Measurements from ENCODE around the gene NFE2L1. TPM values are rescaled to one million over a fixed set of nuclear protein-coding genes. Genes with fewer than 3 reads are reported as not detected.
A peak's percentile ranks its signal among the peaks of the same experiment; 100 is the strongest.

The NFE2L1 gene
- total RNA-seq, 1 experiment from 2014 or later: 135 TPM

GRCh38 chr17:48046296-48046695 lies 1.9 kb upstream of the NFE2L1 start:
- no peak overlapping the region for H3K9ac ChIP-seq (ENCODE audit: low read length)
- intact Hi-C loops (cut with micrococcal nuclease): no loop called here
- H3K4me3 ChIP-seq (replicated peaks in 1 of 2; ENCODE audit: low read depth in 1 of 2, low read length in 2 of 2): no peak overlapping the region
- ATAC-seq: no peak
- H3K9me3 ChIP-seq (ENCODE audit: control insufficient read depth in 1 of 2, insufficient read depth in 1 of 2, low read depth in 1 of 2, low read length in 2 of 2): no peaks in the 10 kb centered on the region
- TF ChIP-seq CEBPB (IDR thresholded peaks at IDR 0.05; ENCODE audit: low read depth): no peak
- no peak for TF ChIP-seq ELF1 (IDR thresholded peaks at IDR 0.05; ENCODE audit: borderline replicate concordance, low read depth)
- no peak for TF ChIP-seq SRF (IDR thresholded peaks at IDR 0.05; ENCODE audit: low read depth)
- TF ChIP-seq ZNF274 (IDR thresholded peaks at IDR 0.05; ENCODE audit: low read depth, low read length): no peak
- TF ChIP-seq POLR2A (IDR thresholded peaks at IDR 0.05; ENCODE audit: borderline replicate concordance, extremely low read depth, insufficient read depth, insufficient read length): no peak
- no peak for TF ChIP-seq MAX (IDR thresholded peaks at IDR 0.05)
- TF ChIP-seq POLR2AphosphoS5 (IDR thresholded peaks at IDR 0.05; ENCODE audit: low read depth, low read length): no peak
- TF ChIP-seq EGR1 (IDR thresholded peaks at IDR 0.05; ENCODE audit: low read depth): no peak
- TF ChIP-seq, protein P1, sequence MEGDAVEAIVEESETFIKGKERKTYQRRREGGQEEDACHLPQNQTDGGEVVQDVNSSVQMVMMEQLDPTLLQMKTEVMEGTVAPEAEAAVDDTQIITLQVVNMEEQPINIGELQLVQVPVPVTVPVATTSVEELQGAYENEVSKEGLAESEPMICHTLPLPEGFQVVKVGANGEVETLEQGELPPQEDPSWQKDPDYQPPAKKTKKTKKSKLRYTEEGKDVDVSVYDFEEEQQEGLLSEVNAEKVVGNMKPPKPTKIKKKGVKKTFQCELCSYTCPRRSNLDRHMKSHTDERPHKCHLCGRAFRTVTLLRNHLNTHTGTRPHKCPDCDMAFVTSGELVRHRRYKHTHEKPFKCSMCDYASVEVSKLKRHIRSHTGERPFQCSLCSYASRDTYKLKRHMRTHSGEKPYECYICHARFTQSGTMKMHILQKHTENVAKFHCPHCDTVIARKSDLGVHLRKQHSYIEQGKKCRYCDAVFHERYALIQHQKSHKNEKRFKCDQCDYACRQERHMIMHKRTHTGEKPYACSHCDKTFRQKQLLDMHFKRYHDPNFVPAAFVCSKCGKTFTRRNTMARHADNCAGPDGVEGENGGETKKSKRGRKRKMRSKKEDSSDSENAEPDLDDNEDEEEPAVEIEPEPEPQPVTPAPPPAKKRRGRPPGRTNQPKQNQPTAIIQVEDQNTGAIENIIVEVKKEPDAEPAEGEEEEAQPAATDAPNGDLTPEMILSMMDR (IDR thresholded peaks at IDR 0.05 in 2 of 3, conservative IDR thresholded peaks at IDR 0.05 in 1 of 3; ENCODE audit: borderline replicate concordance in 1 of 3, insufficient read depth in 1 of 3, low read depth in 2 of 3, low read length in 2 of 3): no peak
- TF ChIP-seq ATF3 (IDR thresholded peaks at IDR 0.05): no peak
- no peak for TF ChIP-seq SIN3A (IDR thresholded peaks at IDR 0.05; ENCODE audit: low read depth)
- TF ChIP-seq SP1 (IDR thresholded peaks at IDR 0.05; ENCODE audit: low read depth): no peak
- H3K36me3 ChIP-seq (ENCODE audit: control insufficient read depth in 1 of 2, insufficient read depth in 2 of 2, low read length in 2 of 2): peaks cover 8 to 10% of the 10 kb centered on the region in 2 experiments
- H3K27me3 ChIP-seq (ENCODE audit: insufficient read depth, low read length): no peaks in the 10 kb centered on the region
- peaks cover 19 to 43% of the 10 kb centered on the region in 2 experiments for H3K4me1 ChIP-seq (ENCODE audit: control insufficient read depth in 1 of 2, insufficient read depth in 2 of 2, low read length in 2 of 2)
- H4K20me1 ChIP-seq (ENCODE audit: insufficient read depth): no peaks in the 10 kb centered on the region
- ChIA-PET CTCF (interaction anchor here (4.8 kb wide), 1 partner anchor 20 kb away, joined by 38 read pairs; no protein-coding TSS in a partner anchor), POLR2A (interaction anchor here (4.7 kb wide), 1 partner anchor 20 kb away, joined by 45 read pairs; no protein-coding TSS in a partner anchor), RAD21 (ENCODE audit: low non-redundant PET in 1 of 2, low total read pairs in 2 of 2, uncharacterized antibody in 2 of 2, unreplicated experiment in 2 of 2) (no interaction called here)
- H2AFZ ChIP-seq (ENCODE audit: low read depth, low read length, poor library complexity, severe bottlenecking): no peak overlapping the region
- H3K27ac ChIP-seq (ENCODE audit: low read depth, low read length): no peak overlapping the region
- no TSS peak for BruUV-seq (replicated peaks)
- no peaks in the 10 kb centered on the region for H3K9me2 ChIP-seq (ENCODE audit: insufficient read depth)
- peaks cover 27% of the 10 kb centered on the region for H3K79me2 ChIP-seq (ENCODE audit: insufficient read depth, low read length)
- H3K4me2 ChIP-seq (ENCODE audit: low read length): peak overlapping the region; percentile 78; the same call in 1 of the 2 replicates
- DNase-seq (ENCODE audit: low read depth, low spot score): no peak

All from HCT116 (cell line).